ENCODE data around the gene POLR2J.
"Not testable (repeated sequence)": the region's sequence is repeated elsewhere in the genome, so short reads cannot be mapped to it uniquely, and the experiment has no call there.

POLR2J gene

GRCh38 chr7:102457352-102457924 is 21.3 kb downstream of the POLR2J start:
- H3K4me1 ChIP-seq (ENCODE audit: control insufficient read depth, low read depth, low read length): no peaks in the 10 kb centered on the region
- H3K9ac ChIP-seq (ENCODE audit: low read length): no peak overlapping the region
- H3K4me3 ChIP-seq (ENCODE audit: low read length): no peak overlapping the region
- H3K27ac ChIP-seq (ENCODE audit: low read length): no peak overlapping the region
- H3K27me3 ChIP-seq (ENCODE audit: control insufficient read depth, insufficient read depth, low read length): no peaks in the 10 kb centered on the region
- peaks cover 17% of the 10 kb centered on the region for H3K36me3 ChIP-seq (ENCODE audit: control insufficient read depth, low read depth, low read length)
- no peaks in the 10 kb centered on the region for H3K9me3 ChIP-seq (ENCODE audit: control insufficient read depth, low read depth, low read length)

DNA sequence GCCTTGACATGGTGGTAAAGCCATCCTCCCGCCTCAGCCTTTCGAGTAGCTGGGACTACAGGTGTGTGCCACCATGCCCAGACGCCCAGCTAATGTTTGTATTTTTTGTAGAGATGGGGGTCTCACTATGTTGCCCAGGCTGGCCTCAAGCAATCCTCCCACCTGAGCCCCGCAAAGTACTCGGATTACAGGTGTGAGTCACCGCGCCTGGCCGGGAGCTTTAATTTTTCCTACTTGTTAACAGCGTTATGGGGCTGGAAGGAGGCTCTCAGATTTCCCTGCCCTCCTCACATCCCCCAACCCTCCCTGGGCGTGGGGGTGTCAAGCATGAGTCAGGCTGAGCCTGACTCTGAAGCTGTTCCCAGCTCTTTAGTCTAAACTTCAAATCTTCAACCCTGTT is 22.4 kb downstream of the POLR2J start:
- H3K9ac ChIP-seq (ENCODE audit: low read length): no peak overlapping the region
- H3K4me1 ChIP-seq (ENCODE audit: control insufficient read depth, low read depth, low read length): peaks cover 4% of the 10 kb centered on the region
- H3K27ac ChIP-seq (ENCODE audit: low read length): no peak overlapping the region

GRCh38 chr7:102455596-102455995 is 23.1 kb downstream of the POLR2J start:
- H3K9ac ChIP-seq (ENCODE audit: low read length): no peak overlapping the region
- no peaks in the 10 kb centered on the region for H3K9me3 ChIP-seq (ENCODE audit: control insufficient read depth, low read depth, low read length)
- H3K4me3 ChIP-seq (ENCODE audit: low read length): no peak overlapping the region
- peaks cover 5% of the 10 kb centered on the region for H3K4me1 ChIP-seq (ENCODE audit: control insufficient read depth, low read depth, low read length)
- H3K36me3 ChIP-seq (ENCODE audit: control insufficient read depth, low read depth, low read length): peaks cover 17% of the 10 kb centered on the region
- no peaks in the 10 kb centered on the region for H3K27me3 ChIP-seq (ENCODE audit: control insufficient read depth, insufficient read depth, low read length)
- H3K27ac ChIP-seq (ENCODE audit: low read length): no peak overlapping the region

More for the DNA sequence above, 22.4 kb downstream of the POLR2J start:
- H3K9me3 ChIP-seq (ENCODE audit: control insufficient read depth, low read depth, low read length): no peaks in the 10 kb centered on the region
- no peak overlapping the region for H3K4me3 ChIP-seq (ENCODE audit: low read length)
- H3K27me3 ChIP-seq (ENCODE audit: control insufficient read depth, insufficient read depth, low read length): no peaks in the 10 kb centered on the region
- H3K36me3 ChIP-seq (ENCODE audit: control insufficient read depth, low read depth, low read length): peaks cover 17% of the 10 kb centered on the region

GRCh38 chr7:102454932-102455331 is 23.8 kb downstream of the POLR2J start:
- H3K4me1 ChIP-seq (ENCODE audit: control insufficient read depth, low read depth, low read length); H3K4me3 ChIP-seq (ENCODE audit: low read length): not testable (repeated sequence)
- H3K36me3 ChIP-seq (ENCODE audit: control insufficient read depth, low read depth, low read length): peaks cover 17% of the 10 kb centered on the region

GRCh38 chr7:102454468-102454867 is 24.3 kb downstream of the POLR2J start:
- Histone ChIP-seq H3K4me3 (ENCODE audit: low read length) (no peak overlapping the region), H3K36me3 (ENCODE audit: control insufficient read depth, low read depth, low read length) (peaks cover 17% of the 10 kb centered on the region), H3K9me3 (ENCODE audit: control insufficient read depth, low read depth, low read length) (no peaks in the 10 kb centered on the region), H3K27me3 (ENCODE audit: control insufficient read depth, insufficient read depth, low read length) (no peaks in the 10 kb centered on the region), H3K9ac (ENCODE audit: low read length) (no peak overlapping the region), H3K4me1 (ENCODE audit: control insufficient read depth, low read depth, low read length) (peaks cover 5% of the 10 kb centered on the region), H3K27ac (ENCODE audit: low read length) (no peak overlapping the region)

More at GRCh38 chr7:102454932-102455331, 23.8 kb downstream of the POLR2J start:
- H3K27me3 ChIP-seq (ENCODE audit: control insufficient read depth, insufficient read depth, low read length); H3K27ac ChIP-seq (ENCODE audit: low read length); H3K9me3 ChIP-seq (ENCODE audit: control insufficient read depth, low read depth, low read length); H3K9ac ChIP-seq (ENCODE audit: low read length): not testable (repeated sequence)

DNA sequence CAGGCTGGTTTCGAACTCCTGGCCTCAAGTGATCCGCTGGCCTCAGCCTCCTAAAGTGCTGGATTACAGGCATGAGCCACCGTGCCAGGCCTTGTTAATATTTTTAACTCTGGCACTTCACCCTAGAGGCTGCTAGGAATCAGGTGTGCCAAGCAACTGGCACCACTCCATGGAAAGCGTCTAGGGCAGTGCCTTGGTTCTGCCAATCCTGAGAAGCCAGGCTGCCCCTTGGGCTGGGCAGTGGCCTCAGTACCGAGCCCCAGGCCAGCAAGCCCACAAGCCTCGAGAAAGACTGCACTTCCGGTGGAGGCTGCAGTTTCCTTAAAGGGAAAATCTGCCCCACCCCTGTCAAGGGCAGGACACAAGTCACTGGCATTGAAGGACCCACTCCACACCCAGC is 25.4 kb downstream of the POLR2J start:
- Histone ChIP-seq H3K4me1 (ENCODE audit: control insufficient read depth, low read depth, low read length) (peaks cover 5% of the 10 kb centered on the region), H3K36me3 (ENCODE audit: control insufficient read depth, low read depth, low read length) (peaks cover 14% of the 10 kb centered on the region), H3K4me3 (ENCODE audit: low read length) (no peak overlapping the region), H3K27ac (ENCODE audit: low read length) (no peak overlapping the region), H3K9ac (ENCODE audit: low read length) (no peak overlapping the region), H3K27me3 (ENCODE audit: control insufficient read depth, insufficient read depth, low read length) (no peaks in the 10 kb centered on the region), H3K9me3 (ENCODE audit: control insufficient read depth, low read depth, low read length) (no peaks in the 10 kb centered on the region)

DNA sequence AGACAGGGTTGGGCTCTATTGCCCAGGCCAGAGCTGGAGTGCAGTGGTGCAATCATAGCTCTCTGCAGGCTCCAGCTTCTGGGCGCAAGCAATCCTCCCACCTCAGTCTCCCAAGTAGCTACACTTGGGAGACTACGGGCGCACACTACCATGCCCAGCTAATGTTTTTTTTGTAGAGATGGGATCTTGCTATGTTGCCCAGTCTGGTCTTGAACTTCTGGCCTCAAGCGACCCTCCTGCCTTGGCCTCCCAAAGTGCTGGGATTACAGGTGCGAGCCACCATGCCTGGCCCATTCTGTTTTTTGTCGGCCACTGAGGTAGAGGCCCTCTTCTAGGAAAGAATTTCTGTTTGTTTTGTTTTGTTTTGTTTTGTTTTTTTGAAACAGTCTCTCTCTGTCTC is 26.3 kb downstream of the POLR2J start:
- no peak overlapping the region for H3K9ac ChIP-seq (ENCODE audit: low read length)
- no peak overlapping the region for H3K4me3 ChIP-seq (ENCODE audit: low read length)
- peaks cover 5% of the 10 kb centered on the region for H3K4me1 ChIP-seq (ENCODE audit: control insufficient read depth, low read depth, low read length)
- no peaks in the 10 kb centered on the region for H3K9me3 ChIP-seq (ENCODE audit: control insufficient read depth, low read depth, low read length)
- H3K27me3 ChIP-seq (ENCODE audit: control insufficient read depth, insufficient read depth, low read length): no peaks in the 10 kb centered on the region
- H3K36me3 ChIP-seq (ENCODE audit: control insufficient read depth, low read depth, low read length): peaks cover 6% of the 10 kb centered on the region
- no peak overlapping the region for H3K27ac ChIP-seq (ENCODE audit: low read length)

GRCh38 chr7:102451371-102452054 is 27.2 kb downstream of the POLR2J start:
- Histone ChIP-seq H3K9ac (ENCODE audit: low read length) (no peak overlapping the region), H3K4me3 (ENCODE audit: low read length) (no peak overlapping the region), H3K27ac (ENCODE audit: low read length) (no peak overlapping the region)

GRCh38 chr7:102450242-102450641 is 28.5 kb downstream of the POLR2J start:
- Histone ChIP-seq H3K27me3 (ENCODE audit: control insufficient read depth, insufficient read depth, low read length) (no peaks in the 10 kb centered on the region), H3K4me1 (ENCODE audit: control insufficient read depth, low read depth, low read length) (peaks cover 5% of the 10 kb centered on the region), H3K9me3 (ENCODE audit: control insufficient read depth, low read depth, low read length) (no peaks in the 10 kb centered on the region), H3K9ac (ENCODE audit: low read length) (no peak overlapping the region), H3K27ac (ENCODE audit: low read length) (no peak overlapping the region), H3K36me3 (ENCODE audit: control insufficient read depth, low read depth, low read length) (peaks cover 9% of the 10 kb centered on the region), H3K4me3 (ENCODE audit: low read length) (no peak overlapping the region)

More at GRCh38 chr7:102451371-102452054, 27.2 kb downstream of the POLR2J start:
- Histone ChIP-seq H3K36me3 (ENCODE audit: control insufficient read depth, low read depth, low read length) (peaks cover 9% of the 10 kb centered on the region), H3K4me1 (ENCODE audit: control insufficient read depth, low read depth, low read length) (peaks cover 5% of the 10 kb centered on the region), H3K9me3 (ENCODE audit: control insufficient read depth, low read depth, low read length) (no peaks in the 10 kb centered on the region), H3K27me3 (ENCODE audit: control insufficient read depth, insufficient read depth, low read length) (no peaks in the 10 kb centered on the region)

DNA sequence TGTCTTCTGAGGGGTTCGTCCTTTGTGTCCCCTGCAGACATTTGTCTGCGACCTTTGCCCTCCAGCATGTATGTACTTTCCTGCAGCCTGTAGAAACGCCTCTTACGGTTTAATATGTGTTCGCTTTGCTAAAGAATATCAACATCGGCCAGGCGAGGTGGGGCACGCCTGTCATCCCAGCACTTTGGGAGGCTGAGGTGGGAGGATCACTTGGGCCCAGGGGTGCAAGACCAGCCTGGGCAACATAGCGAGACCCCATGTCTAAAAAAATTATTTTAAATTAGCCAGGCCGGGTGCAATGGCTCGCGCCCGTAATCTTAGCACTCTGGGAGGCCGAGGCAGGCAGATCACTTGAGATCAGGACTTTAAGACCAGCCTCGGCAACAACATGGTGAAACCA is 29.6 kb downstream of the POLR2J start:
- Histone ChIP-seq H3K36me3 (ENCODE audit: control insufficient read depth, low read depth, low read length) (peaks cover 9% of the 10 kb centered on the region), H3K9ac (ENCODE audit: low read length) (no peak overlapping the region), H3K9me3 (ENCODE audit: control insufficient read depth, low read depth, low read length) (no peaks in the 10 kb centered on the region), H3K4me1 (ENCODE audit: control insufficient read depth, low read depth, low read length) (peaks cover 5% of the 10 kb centered on the region), H3K27ac (ENCODE audit: low read length) (no peak overlapping the region), H3K27me3 (ENCODE audit: control insufficient read depth, insufficient read depth, low read length) (no peaks in the 10 kb centered on the region), H3K4me3 (ENCODE audit: low read length) (no peak overlapping the region)

DNA sequence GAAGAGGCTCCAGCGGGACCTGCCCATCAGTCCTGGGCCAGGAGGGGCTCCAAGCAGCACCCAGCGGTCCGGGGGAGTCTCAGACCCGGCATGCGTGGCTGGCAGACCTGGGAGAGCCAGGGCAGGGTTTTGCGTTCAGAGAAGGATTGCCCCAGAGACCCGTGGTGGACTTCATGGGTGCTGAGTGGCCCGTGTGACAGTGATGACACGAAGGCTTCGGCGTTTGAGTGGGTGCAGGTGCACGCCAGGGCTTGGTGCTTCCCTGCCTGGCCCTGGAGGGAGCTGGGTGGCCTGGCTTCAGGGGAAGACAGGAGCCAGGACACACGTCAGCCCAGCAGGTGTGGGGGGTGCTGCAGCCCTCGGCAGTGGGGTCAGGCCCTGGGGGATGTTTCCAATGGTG is 31.4 kb downstream of the POLR2J start:
- Histone ChIP-seq H3K9me3 (ENCODE audit: control insufficient read depth, low read depth, low read length) (no peaks in the 10 kb centered on the region), H3K27me3 (ENCODE audit: control insufficient read depth, insufficient read depth, low read length) (no peaks in the 10 kb centered on the region), H3K4me1 (ENCODE audit: control insufficient read depth, low read depth, low read length) (peaks cover 5% of the 10 kb centered on the region), H3K27ac (ENCODE audit: low read length) (no peak overlapping the region), H3K4me3 (ENCODE audit: low read length) (no peak overlapping the region), H3K9ac (ENCODE audit: low read length) (no peak overlapping the region), H3K36me3 (ENCODE audit: control insufficient read depth, low read depth, low read length) (peaks cover 9% of the 10 kb centered on the region)

Data from iPS-18a (cell line).